IMR-90 (cell line): Measurements from ENCODE around the gene LHX8. TPM values are rescaled to one million over a fixed set of nuclear protein-coding genes. Genes with fewer than 3 reads are reported as not detected.

Experiments
- ATAC-seq: fragments of 200-7000 bp; cut with Tn5 transposase; 2 replicates; pipeline ENCODE4 v1.9.1; 2020; ENCODE audit warnings: low read depth, mild to moderate bottlenecking, moderate library complexity
- BruUV-seq: library from RNA; stranded (reverse); fragments of 400-500 nt; replicated peaks from 2 replicates; lab custom pipeline; 2021; lab: Mats Ljungman, UMichigan
- CTCF ChIA-PET: fragments of 300-600 bp; formaldehyde crosslinking; extraction: SDS; loops from one replicate; lab custom pipeline; 2021; ENCODE audit warnings: antibody characterized with exemption; lab: Yijun Ruan, JAX
- POLR2A ChIA-PET: fragments of 300-600 bp; sonication (Branson Sonifier 250); formaldehyde crosslinking; loops from one replicate; lab custom pipeline; 2022; ENCODE audit warnings: antibody characterized with exemption; ENCODE audit not compliant: unreplicated experiment; lab: Charles Lee
- DNase-seq: peaks from one replicate; pipeline ENCODE4 v3.0.0; 2013
- H2AFZ ChIP-seq: replicated peaks from 2 replicates; pipeline ENCODE3; 2013; ENCODE audit warnings: low read length, mild to moderate bottlenecking; ENCODE audit not compliant: poor library complexity
- H2AK5ac ChIP-seq: 2 replicates; pipeline ENCODE4 v1.6.1; 2013; ENCODE audit warnings: low read depth, low read length, inconsistent platforms
- H2AK9ac ChIP-seq: replicated peaks from 2 replicates; pipeline ENCODE3; 2013; ENCODE audit warnings: mild to moderate bottlenecking, low read depth, low read length, moderate library complexity; ENCODE audit not compliant: poor library complexity
- H2BK120ac ChIP-seq: 2 replicates; pipeline ENCODE4 v1.6.1; 2013; ENCODE audit warnings: low read depth, low read length, inconsistent platforms
- H2BK15ac ChIP-seq: 3 replicates; pipeline ENCODE4 v1.6.1; 2013; ENCODE audit warnings: low read depth, low read length, inconsistent platforms
- H2BK20ac ChIP-seq: 2 replicates; pipeline ENCODE4 v1.6.1; 2013; ENCODE audit warnings: low read depth, mild to moderate bottlenecking, inconsistent platforms, low read length, moderate library complexity
- H2BK5ac ChIP-seq: 2 replicates; pipeline ENCODE4 v1.6.1; 2013; ENCODE audit warnings: mild to moderate bottlenecking, low read depth, low read length, inconsistent platforms; ENCODE audit not compliant: poor library complexity, severe bottlenecking
- H3K14ac ChIP-seq: replicated peaks from 2 replicates; pipeline ENCODE4 v1.6.1; 2013; ENCODE audit warnings: low read depth, low read length, inconsistent platforms
- H3K18ac ChIP-seq: 2 replicates; pipeline ENCODE4 v1.6.1; 2013; ENCODE audit warnings: low read depth, low read length, control low read depth
- H3K23ac ChIP-seq: 2 replicates; pipeline ENCODE4 v1.6.1; 2013; ENCODE audit warnings: low read depth, low read length, inconsistent platforms
- H3K27ac ChIP-seq: 2 replicates; pipeline ENCODE4 v1.5.1; 2013; ENCODE audit warnings: mild to moderate bottlenecking, control low read depth, low read length; ENCODE audit not compliant: insufficient read depth
- H3K27me3 ChIP-seq: 2 replicates; pipeline ENCODE4 v1.6.1; 2013; ENCODE audit warnings: low read length; ENCODE audit not compliant: control insufficient read depth, insufficient read depth
- H3K36me3 ChIP-seq: 2 replicates; pipeline ENCODE4 v1.6.1; 2013; ENCODE audit warnings: low read length, mixed read lengths; ENCODE audit not compliant: control insufficient read depth, insufficient read depth
- H3K4ac ChIP-seq: 2 replicates; pipeline ENCODE4 v1.6.1; 2013; ENCODE audit warnings: low read depth, low read length, inconsistent platforms
- H3K4me1 ChIP-seq: 2 replicates; pipeline ENCODE4 v1.6.1; 2013; ENCODE audit warnings: low read length, mixed read lengths; ENCODE audit not compliant: control insufficient read depth, insufficient read depth
- H3K4me2 ChIP-seq: 2 replicates; pipeline ENCODE4 v1.6.1; 2013; ENCODE audit warnings: low read depth, mild to moderate bottlenecking, control low read depth, low read length, moderate library complexity
- H3K4me3 ChIP-seq: 2 replicates; pipeline ENCODE4 v1.5.1; 2013; ENCODE audit warnings: low read depth, mild to moderate bottlenecking, control low read depth, low read length, moderate library complexity; ENCODE audit not compliant: insufficient read depth
- H3K56ac ChIP-seq: 2 replicates; pipeline ENCODE4 v1.6.1; 2013; ENCODE audit warnings: low read length, inconsistent platforms; ENCODE audit not compliant: insufficient read depth; ENCODE audit errors: extremely low read depth
- H3K79me1 ChIP-seq, 2 experiments: 2 replicates each; pipeline ENCODE4 v1.6.1; 2013; ENCODE audit warnings: low read length in 2 of 2, inconsistent platforms in 1 of 2, low read depth in 1 of 2
- H3K9ac ChIP-seq: 2 replicates; pipeline ENCODE4 v1.6.1; 2013; ENCODE audit warnings: low read depth, low read length, control low read depth
- H3K9me1 ChIP-seq: 2 replicates; pipeline ENCODE4 v1.6.1; 2013; ENCODE audit warnings: low read length, inconsistent platforms; ENCODE audit not compliant: insufficient read depth
- H3K9me3 ChIP-seq: 2 replicates; pipeline ENCODE4 v1.6.1; 2013; ENCODE audit warnings: low read length; ENCODE audit not compliant: control insufficient read depth, insufficient read depth
- H4K20me1 ChIP-seq: 2 replicates; pipeline ENCODE4 v1.6.1; 2013; ENCODE audit warnings: low read length, inconsistent platforms; ENCODE audit not compliant: insufficient read depth
- H4K5ac ChIP-seq: 2 replicates; pipeline ENCODE4 v1.6.1; 2013; ENCODE audit warnings: mild to moderate bottlenecking, low read depth, low read length, control low read depth
- H4K8ac ChIP-seq, 2 experiments: 2 replicates each; pipeline ENCODE4 v1.6.1; 2013; ENCODE audit warnings: low read depth in 2 of 2, low read length in 2 of 2, control low read depth in 1 of 2, inconsistent platforms in 1 of 2
- H4K91ac ChIP-seq: 2 replicates; pipeline ENCODE4 v1.6.1; 2013; ENCODE audit warnings: low read depth, low read length, inconsistent platforms; ENCODE audit not compliant: insufficient read depth
- CHD1 ChIP-seq: IDR thresholded peaks from 2 replicates; pipeline ENCODE4 v1.6.1; 2012; ENCODE audit warnings: low read depth, low read length, improper control_type of control experiment
- dilution Hi-C: fragments of 300-500 bp; cut with HindIII; formaldehyde crosslinking; loops from one replicate; pipeline ENCODE4 v1.14.3; 2018; ENCODE audit warnings: low sequenced_read_pairs; ENCODE audit not compliant: unreplicated experiment
- in situ Hi-C: fragments of 300-500 bp; cut with MboI; formaldehyde crosslinking; loops from 3 replicates; pipeline ENCODE4 v1.14.3; 2019; ENCODE audit warnings: low sequenced_read_pairs, inconsistent platforms, mixed read lengths
- intact Hi-C: fragments of 100-400 bp; cut with micrococcal nuclease; formaldehyde crosslinking; loops from 2 replicates; pipeline ENCODE4 v1.10.0; 2022
- microRNA-seq, 2 experiments: library from miRNA; stranded (forward) in 1 of 2; unstranded in 1 of 2; fragments of 10-50 nt in 1 of 2; fragments of <30 nt in 1 of 2; gene quantifications in 1 of 2; microRNA quantifications in 1 of 2; one replicate each; pipeline versions ENCODE3 to v1.1.0; 2013 to 2020; ENCODE audit not compliant: insufficient read depth in 1 of 2, insufficient read length in 1 of 2, unreplicated experiment in 1 of 2
- polyA plus RNA-seq, 3 experiments: library from polyadenylated mRNA; depleted of rRNA; stranded (reverse); fragments of >200 nt; gene quantifications; 2 replicates each; pipeline ENCODE4 v1.2.3, GENCODE V29; 2012; ENCODE audit warnings: low replicate concordance in 1 of 3
- small RNA-seq, 5 experiments: library from RNA; depleted of rRNA; stranded (forward); fragments of <200 nt; gene quantifications; one replicate each; pipeline ENCODE3, GENCODE V24; 2012
- total RNA-seq: library from RNA; depleted of rRNA; stranded (reverse); fragments of >200 nt; gene quantifications from 2 replicates; pipeline ENCODE4 v1.2.3, GENCODE V29; 2012

The LHX8 gene
- total and polyA plus RNA-seq, 2 of the 4 experiments (the other 2 are of a cell fraction): not detected

DNA sequence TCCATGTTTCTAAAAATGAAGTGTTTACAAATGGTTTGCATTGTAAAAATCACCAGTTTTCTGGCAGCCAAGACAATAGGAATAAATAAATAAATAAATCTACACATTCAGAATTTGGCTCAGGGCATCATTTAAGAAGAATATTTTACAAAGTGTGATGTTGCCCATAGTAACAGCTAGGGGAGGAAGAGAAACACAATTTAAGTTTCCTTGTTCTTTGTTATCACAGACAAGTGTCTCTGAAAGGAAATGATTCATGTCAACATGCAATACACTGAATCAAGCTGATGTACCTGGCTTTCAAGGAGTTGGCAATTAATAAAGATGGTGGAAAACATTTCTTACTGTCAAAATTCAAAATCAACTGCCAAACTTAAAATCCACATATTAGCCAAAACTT, 74.7 kb downstream of the LHX8 start:
- no peaks in the 10 kb centered on the region for H3K27me3 ChIP-seq
- ChIA-PET POLR2A (no interaction called here), CTCF (interaction anchor here (0.5 kb wide), 1 partner anchor 277 kb away, joined by 4 read pairs; no protein-coding TSS in a partner anchor)
- H3K4me3 ChIP-seq: no peak overlapping the region
- dilution Hi-C loops (no loop called here), intact Hi-C loops (no loop called here), in situ Hi-C loops (no loop called here)
- ATAC-seq (no peak), DNase-seq (no peak)
- no peaks in the 10 kb centered on the region for H3K9me3 ChIP-seq
- H3K56ac ChIP-seq: no peak overlapping the region
- H2BK20ac ChIP-seq: no peak overlapping the region
- no peak overlapping the region for H3K23ac ChIP-seq
- no peak for TF ChIP-seq CHD1
- no peak overlapping the region for H3K4me2 ChIP-seq
- H3K4ac ChIP-seq: no peak overlapping the region
- no peak overlapping the region for H2AK5ac ChIP-seq
- no peaks in the 10 kb centered on the region for H3K36me3 ChIP-seq
- no peak overlapping the region for H3K14ac ChIP-seq
- no peak overlapping the region for H4K5ac ChIP-seq
- no peak overlapping the region for H2BK5ac ChIP-seq
- no peak overlapping the region for H4K91ac ChIP-seq
- BruUV-seq: no TSS peak
- H2AK9ac ChIP-seq: no peak overlapping the region
- H3K9ac ChIP-seq: no peak overlapping the region
- no peaks in the 10 kb centered on the region for H3K4me1 ChIP-seq
- no peak overlapping the region for H3K18ac ChIP-seq
- H2BK15ac ChIP-seq: no peak overlapping the region
- no peaks in the 10 kb centered on the region for H4K20me1 ChIP-seq
- H4K8ac ChIP-seq: no peak overlapping the region
- no peak overlapping the region for H2AFZ ChIP-seq
- H3K27ac ChIP-seq: no peak overlapping the region
- H3K9me1 ChIP-seq: no peaks in the 10 kb centered on the region
- no peak overlapping the region for H2BK120ac ChIP-seq
- no peaks in the 10 kb centered on the region for H3K79me1 ChIP-seq

Small RNA genes lying within 50 kb of the gene (microRNA-seq; reads per million reads assigned to microRNA genes)
- gene RNU6-622P (ENCODE audit: insufficient read depth, insufficient read length): not detected

Small RNA genes lying within 50 kb of the gene (small RNA-seq; reads per million reads assigned to genes)
- gene RNU6-622P: 0 reads per million in 5 experiments
